NOMO-1 treated with dmso at 0.1 percent for 144 hours (cell line): ENCODE measurements around the gene NEMF.
"Not testable (repeated sequence)": the region's sequence is repeated elsewhere in the genome, so short reads cannot be mapped to it uniquely, and the experiment has no call there.

ENCODE experiments used
- DNase-seq: peaks from one replicate; lab custom pipeline; 2025; ENCODE audit not compliant: unreplicated experiment; lab: John Stamatoyannopoulos, UW

The NEMF gene

GRCh38 chr14:49876563-49877127 lies 24.1 kb upstream of the NEMF start:
- no peak for DNase-seq

DNA sequence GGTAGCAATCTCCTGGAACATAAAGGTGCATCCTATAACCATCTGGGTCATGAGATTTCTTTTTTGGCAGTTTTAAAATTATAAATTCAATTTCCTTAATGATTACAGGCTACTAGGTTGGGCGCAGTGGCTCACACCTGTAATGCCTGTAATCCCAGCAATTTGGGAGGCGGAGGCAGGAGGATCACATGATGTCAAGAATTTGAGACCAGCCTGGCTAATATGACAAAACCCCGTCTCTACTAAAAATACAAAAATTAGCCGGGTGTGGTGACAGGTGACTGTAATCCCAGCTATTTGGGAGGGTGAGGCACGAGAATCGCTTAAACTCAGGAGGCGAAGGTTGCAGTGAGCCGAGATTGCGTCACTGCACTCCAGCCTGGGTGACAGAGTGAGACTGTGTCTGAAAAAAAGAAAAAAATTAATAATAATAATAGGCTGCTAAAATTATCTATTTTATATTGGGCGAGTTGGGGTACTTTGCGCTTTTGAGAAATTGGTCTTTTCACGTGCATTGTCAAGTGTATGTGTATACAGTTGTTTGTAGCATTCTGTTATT lies 23.1 kb upstream of the NEMF start:
- DNase-seq: no peak

- DNase-seq: not testable (repeated sequence)
Observed at GRCh38 chr14:49873548-49873947, 21.0 kb upstream of the NEMF start.

GRCh38 chr14:49870908-49871307 lies 18.3 kb upstream of the NEMF start:
- no peak for DNase-seq

GRCh38 chr14:49868720-49869114 lies 16.1 kb upstream of the NEMF start:
- DNase-seq: no peak

GRCh38 chr14:49867831-49868719 lies 15.5 kb upstream of the NEMF start:
- peak; percentile 96 for DNase-seq

DNA sequence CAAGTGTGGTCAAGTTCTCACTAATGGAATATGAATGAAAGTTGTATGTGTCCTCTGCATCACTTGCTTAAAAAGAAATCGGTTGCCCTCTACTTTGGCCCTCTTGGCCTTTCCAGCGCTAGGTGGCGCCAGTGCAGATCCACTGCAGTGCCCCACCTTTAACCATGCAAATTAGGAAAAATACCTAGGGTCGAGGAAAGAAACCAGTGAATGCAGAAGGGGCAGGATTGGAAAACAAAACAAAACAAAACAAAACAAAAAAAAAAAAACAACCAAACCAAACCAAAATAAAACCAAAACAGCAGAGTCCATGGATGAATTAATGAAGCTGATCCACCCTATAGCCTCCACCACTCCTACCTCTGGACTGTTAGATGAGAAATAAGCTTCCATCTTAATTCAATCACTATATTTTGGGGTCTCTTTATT lies 12.9 kb upstream of the NEMF start:
- no peak for DNase-seq

GRCh38 chr14:49863487-49864281 lies 11.1 kb upstream of the NEMF start:
- DNase-seq: no peak

GRCh38 chr14:49862089-49862673 lies 9.6 kb upstream of the NEMF start:
- DNase-seq: peak; percentile 78

GRCh38 chr14:49861699-49862088 lies 9.1 kb upstream of the NEMF start:
- peak; percentile 70 for DNase-seq

DNA sequence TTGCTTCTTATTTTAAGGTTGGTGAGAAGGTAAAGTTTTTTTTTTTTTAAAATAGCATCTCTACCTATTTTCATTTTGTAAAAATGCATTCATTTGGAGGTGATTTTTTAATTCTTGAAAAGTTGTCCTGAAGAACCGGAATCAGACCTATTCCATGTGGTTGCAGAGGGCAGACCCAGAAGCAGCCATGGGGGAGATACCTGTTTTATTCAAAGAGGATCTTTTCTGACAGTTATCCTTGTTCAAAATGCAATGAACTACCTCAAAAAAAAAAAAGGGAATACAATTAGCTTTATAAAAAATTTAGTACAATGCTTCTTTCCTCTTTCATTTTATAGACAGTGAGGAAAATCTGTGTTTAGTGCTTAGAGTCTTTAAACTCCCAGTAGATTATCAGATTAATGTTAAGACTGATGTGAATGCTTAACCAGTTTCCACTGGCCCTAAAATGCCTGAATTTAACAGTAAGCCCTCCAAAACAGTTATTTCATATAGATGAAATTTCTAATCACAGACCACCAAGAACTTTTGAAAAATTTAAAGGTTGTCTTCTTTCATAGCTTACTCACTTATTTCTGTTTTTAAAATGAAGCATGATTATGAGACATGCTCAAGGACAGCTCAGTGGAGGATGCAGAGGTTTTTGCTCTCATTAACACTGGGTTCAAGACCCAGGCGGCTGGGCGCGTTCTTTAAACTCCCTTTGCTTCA lies 8.6 kb upstream of the NEMF start:
- DNase-seq: no peak

DNA sequence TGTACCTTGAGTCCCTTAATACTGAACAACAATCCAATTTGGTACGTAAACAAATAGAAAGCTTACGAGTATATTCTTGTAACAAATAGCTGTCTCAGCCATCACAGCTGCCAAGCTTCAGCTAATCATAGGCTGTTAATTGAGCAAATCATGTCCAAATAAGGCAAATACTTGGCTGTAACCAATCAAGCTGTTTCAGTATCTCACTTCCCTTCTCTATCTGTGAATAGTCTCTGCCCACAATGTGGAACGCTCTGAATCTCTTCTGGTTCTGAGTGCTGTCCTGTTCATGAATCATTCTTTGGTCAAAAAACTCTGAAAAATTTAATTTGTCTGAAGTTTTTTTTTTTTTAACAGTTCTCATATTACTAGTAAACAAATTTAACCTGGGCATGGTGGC lies 5.8 kb upstream of the NEMF start:
- peak; percentile 22 for DNase-seq

DNA sequence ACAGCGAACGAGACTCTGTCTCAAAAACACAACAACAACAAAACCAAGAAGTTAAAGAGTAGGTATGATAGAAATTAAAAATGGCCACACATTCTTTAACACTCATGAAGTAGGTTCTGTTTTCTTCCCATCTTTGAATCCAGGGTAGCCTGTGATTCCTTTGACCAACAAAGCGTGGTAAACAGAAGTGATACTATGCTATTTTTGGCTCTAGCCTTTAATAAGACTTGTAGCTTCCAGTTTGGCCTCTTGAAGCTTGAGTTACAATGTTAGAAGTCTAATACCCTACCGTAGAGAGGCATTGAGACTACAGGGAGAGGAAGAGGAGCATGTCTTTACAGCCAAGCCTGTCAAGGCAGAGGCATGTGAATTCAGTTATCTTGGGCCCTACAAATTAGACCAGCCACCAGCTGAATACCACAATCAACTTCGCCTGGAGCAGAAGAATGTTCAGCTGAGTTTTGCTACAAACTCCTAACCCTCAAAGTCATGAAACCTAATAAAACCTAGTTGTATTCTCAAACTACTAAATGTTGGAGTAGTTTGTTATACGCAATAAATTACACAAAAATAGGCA lies 4.9 kb upstream of the NEMF start:
- peak; percentile 30 for DNase-seq

- peak; percentile 32 for DNase-seq
Observed at GRCh38 chr14:49853572-49854375, 1.2 kb upstream of the NEMF start.

DNA sequence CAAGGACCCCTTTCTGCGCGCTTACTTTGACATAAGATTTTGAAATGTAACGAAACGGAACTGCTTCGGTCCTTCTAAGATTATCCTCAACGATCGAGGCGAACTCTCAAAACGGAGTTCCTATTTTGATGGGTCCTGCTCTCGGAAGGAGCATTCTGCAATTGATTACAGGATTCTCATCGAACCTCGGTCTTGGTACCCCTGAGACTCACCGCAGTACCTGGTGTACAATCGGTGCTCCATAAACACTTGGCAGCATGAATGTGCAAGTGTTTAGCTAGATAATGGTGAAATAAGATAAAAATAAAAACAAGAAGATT lies 530 bp upstream of the NEMF start:
- no peak for DNase-seq

DNA sequence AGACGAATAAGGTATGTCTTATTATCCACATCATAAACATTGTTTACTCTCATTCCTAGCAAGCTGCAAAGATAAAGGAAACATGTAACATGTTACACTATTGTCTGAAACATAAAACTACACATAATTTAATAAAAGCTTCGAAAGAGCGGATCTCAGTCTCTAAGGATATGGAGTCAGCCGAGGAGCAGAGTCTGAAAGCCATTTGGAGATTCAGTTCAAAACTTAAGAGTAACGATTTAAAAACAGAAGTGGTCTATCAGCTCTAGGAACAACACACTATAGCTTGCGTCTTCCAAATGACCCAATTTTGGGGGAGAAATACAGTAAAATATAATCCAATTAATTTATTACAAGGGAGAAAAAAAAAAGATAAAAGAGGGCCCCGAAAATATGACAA lies 775 bp downstream of the NEMF start:
- DNase-seq: no peak

DNA sequence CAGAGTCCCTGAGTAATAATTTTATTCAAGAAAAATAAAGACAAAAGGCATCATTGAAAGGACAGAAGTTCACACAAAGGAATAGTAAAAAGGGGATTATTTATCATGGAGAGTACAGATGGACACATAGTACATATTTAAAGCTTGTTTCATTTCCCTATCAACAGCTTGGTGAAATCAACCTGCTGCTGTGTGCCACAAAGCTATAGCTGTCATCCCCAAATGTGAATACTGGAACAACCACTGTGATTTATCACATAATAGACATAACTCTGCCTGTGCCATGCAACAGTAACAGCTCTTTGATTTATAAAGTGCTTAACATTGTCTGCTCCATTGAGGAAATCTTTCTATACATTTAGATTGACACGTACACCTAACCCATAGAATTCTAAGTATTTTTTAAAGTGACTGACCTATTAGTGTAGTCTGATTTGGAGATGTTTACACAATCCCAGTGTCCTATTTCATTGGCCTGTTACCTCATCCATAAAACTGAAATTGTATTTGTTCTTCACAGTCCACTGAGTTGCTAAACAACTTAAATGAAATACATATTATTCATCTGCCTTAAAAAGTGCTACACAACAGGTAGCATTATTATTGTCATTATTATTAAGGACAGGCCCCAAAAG lies 3.3 kb downstream of the NEMF start:
- no peak for DNase-seq

- no peak for DNase-seq
Observed at GRCh38 chr14:49828640-49829039, 23.9 kb downstream of the NEMF start.

DNA sequence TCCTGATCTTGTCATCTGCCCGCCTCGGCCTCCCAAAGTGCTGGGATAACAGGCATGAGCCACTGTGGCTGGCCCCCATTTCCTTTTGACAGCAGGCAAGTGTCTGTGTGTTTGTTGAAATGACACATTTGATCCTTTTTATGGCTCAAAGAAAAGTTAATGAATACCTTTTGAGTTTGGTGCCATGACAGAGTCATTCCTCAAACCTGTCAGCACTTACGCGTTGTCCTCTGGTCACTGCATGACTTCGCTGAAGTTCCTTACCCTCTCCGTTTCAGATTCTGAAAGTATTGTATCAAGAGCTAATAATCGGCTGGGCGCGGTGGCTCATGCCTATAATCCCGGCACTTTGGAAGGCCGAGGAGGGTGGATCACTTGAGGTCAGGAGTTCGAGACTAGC lies 32.4 kb downstream of the NEMF start:
- DNase-seq: no peak
